Activated CD8-positive, alpha-beta T cell treated with anti-CD3 and anti-CD28 coated beads for 36 hours (primary cell): ENCODE data around the gene NT5DC3. TPM values are rescaled to one million over a fixed set of nuclear protein-coding genes. Genes with fewer than 3 reads are reported as not detected.

Experiments
- ATAC-seq: fragments of 200-7000 bp; cut with Tn5 transposase; one replicate; pipeline ENCODE4 v1.10.0; 2021; ENCODE audit warnings: mild to moderate bottlenecking, moderate library complexity
- CTCF ChIA-PET: fragments of 350-600 bp; sonication (Branson Sonifier 250); formaldehyde crosslinking; loops from one replicate; lab custom pipeline; 2021; ENCODE audit warnings: antibody characterized with exemption; lab: Charles Lee
- POLR2A ChIA-PET: fragments of 350-600 bp; sonication (Branson Sonifier 250); formaldehyde crosslinking; loops from one replicate; lab custom pipeline; 2021; ENCODE audit warnings: antibody characterized with exemption; lab: Charles Lee
- DNase-seq: peaks from one replicate; pipeline ENCODE4 v3.0.0-alpha.2; 2020
- H3K27ac Mint-ChIP-seq: one replicate; pipeline ENCODE4 v1.8.0; 2021; ENCODE audit warnings: mild to moderate bottlenecking, mixed read lengths
- H3K27me3 Mint-ChIP-seq: one replicate; pipeline ENCODE4 v1.8.0; 2021; ENCODE audit warnings: mixed read lengths
- H3K36me3 Mint-ChIP-seq: one replicate; pipeline ENCODE4 v1.8.0; 2021; ENCODE audit warnings: low read depth, mixed read lengths
- H3K4me1 Mint-ChIP-seq: one replicate; pipeline ENCODE4 v1.8.0; 2021; ENCODE audit warnings: low read depth, mixed read lengths
- H3K4me3 Mint-ChIP-seq: one replicate; pipeline ENCODE4 v1.8.0; 2021; ENCODE audit warnings: mild to moderate bottlenecking, moderate library complexity, mixed read lengths
- H3K9me3 Mint-ChIP-seq: one replicate; pipeline ENCODE4 v1.8.0; 2021; ENCODE audit warnings: mixed read lengths
- CTCF ChIP-seq: fragments of 200-600 bp; IDR thresholded peaks from one replicate; pipeline ENCODE4 v1.8.0; 2022; ENCODE audit warnings: antibody characterized with exemption, mild to moderate bottlenecking
- intact Hi-C: fragments of 100-400 bp; cut with micrococcal nuclease; formaldehyde crosslinking; loops from one replicate; pipeline ENCODE4 v1.10.0; 2022
- total RNA-seq, 2 experiments: library from RNA; stranded (reverse); gene quantifications; one replicate each; pipeline ENCODE4 v1.2.3, GENCODE V29; 2021

Gene NT5DC3
- total RNA-seq, 2 experiments from 2014 or later, result 8.6 to 9.4 TPM

- ATAC-seq (no peak), DNase-seq (no peak)
- peaks cover 38% of the 10 kb centered on the region for H3K36me3 Mint-ChIP-seq
- intact Hi-C loops, result no loop called here
- no peaks in the 10 kb centered on the region for H3K4me1 Mint-ChIP-seq
- no peaks in the 10 kb centered on the region for H3K27me3 Mint-ChIP-seq
- no peak overlapping the region for H3K4me3 Mint-ChIP-seq
- no peaks in the 10 kb centered on the region for H3K9me3 Mint-ChIP-seq
- CTCF ChIA-PET, result interaction anchor here (1.8 kb wide), 1 partner anchor 10 kb away, joined by 5 read pairs; no protein-coding TSS in a partner anchor
- no peak for TF ChIP-seq CTCF
- H3K27ac Mint-ChIP-seq, result no peak overlapping the region
- POLR2A ChIA-PET, result interaction anchor here (0.9 kb wide), 1 partner anchor 60 kb away, joined by 3 read pairs; the partner anchor contains the start of gene NT5DC3
Observed at GRCh38 chr12:103780992-103781391, 60.0 kb downstream of the NT5DC3 start.

GRCh38 chr12:103780093-103780440, 61.0 kb downstream of the NT5DC3 start:
- Mint-ChIP-seq H3K27ac (no peak overlapping the region), H3K36me3 (peaks cover 35% of the 10 kb centered on the region), H3K4me1 (no peaks in the 10 kb centered on the region), H3K9me3 (no peaks in the 10 kb centered on the region), H3K27me3 (no peaks in the 10 kb centered on the region), H3K4me3 (no peak overlapping the region)
- ATAC-seq (no peak), DNase-seq (no peak)
- ChIA-PET CTCF (no interaction called here), POLR2A (interaction anchor here (0.6 kb wide), 1 partner anchor 1514 kb away, joined by 4 read pairs; no protein-coding TSS in a partner anchor)
- intact Hi-C loops, result no loop called here
- TF ChIP-seq CTCF, result no peak

GRCh38 chr12:103779410-103780092, 61.5 kb downstream of the NT5DC3 start:
- Mint-ChIP-seq H3K36me3 (peaks cover 37% of the 10 kb centered on the region), H3K9me3 (no peaks in the 10 kb centered on the region), H3K27me3 (no peaks in the 10 kb centered on the region), H3K4me3 (no peak overlapping the region), H3K27ac (no peak overlapping the region), H3K4me1 (no peaks in the 10 kb centered on the region)
- intact Hi-C loops, result no loop called here
- CTCF ChIA-PET, result no interaction called here
- no peak for TF ChIP-seq CTCF
- DNase-seq (no peak), ATAC-seq (no peak)
- POLR2A ChIA-PET, result interaction anchor here (0.6 kb wide), 1 partner anchor 1515 kb away, joined by 4 read pairs; no protein-coding TSS in a partner anchor

DNA sequence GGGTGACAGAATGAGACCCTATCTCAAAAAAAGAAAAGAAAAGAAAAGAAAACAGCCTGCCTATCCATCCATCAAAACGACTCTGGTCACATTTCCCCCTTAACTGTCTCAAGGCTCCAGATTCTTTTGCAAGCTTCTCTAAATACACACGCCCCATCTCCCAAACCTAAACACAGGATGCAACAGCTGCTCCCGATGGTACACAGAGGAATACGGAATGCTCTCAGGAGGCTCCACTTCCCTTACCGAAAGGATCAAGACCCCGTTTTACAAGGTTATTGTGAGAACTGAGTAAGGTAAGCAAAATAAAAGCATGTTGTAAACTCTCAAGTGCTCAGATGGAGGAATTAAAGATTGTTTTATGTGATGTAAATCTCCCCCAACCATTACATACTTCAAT, 62.3 kb downstream of the NT5DC3 start:
- ChIA-PET CTCF (no interaction called here), POLR2A (no interaction called here)
- ATAC-seq (no peak), DNase-seq (no peak)
- Mint-ChIP-seq H3K9me3 (no peaks in the 10 kb centered on the region), H3K36me3 (peaks cover 33% of the 10 kb centered on the region), H3K4me1 (no peaks in the 10 kb centered on the region), H3K4me3 (no peak overlapping the region), H3K27ac (no peak overlapping the region), H3K27me3 (no peaks in the 10 kb centered on the region)
- intact Hi-C loops, result no loop called here
- TF ChIP-seq CTCF, result no peak

- Mint-ChIP-seq H3K9me3 (no peaks in the 10 kb centered on the region), H3K4me3 (no peak overlapping the region), H3K4me1 (no peaks in the 10 kb centered on the region), H3K36me3 (peaks cover 26% of the 10 kb centered on the region), H3K27ac (no peak overlapping the region), H3K27me3 (no peaks in the 10 kb centered on the region)
- DNase-seq (no peak), ATAC-seq (no peak)
- intact Hi-C loops, result no loop called here
- no peak for TF ChIP-seq CTCF
- POLR2A ChIA-PET, result no interaction called here
- CTCF ChIA-PET, result no interaction called here
Observed at GRCh38 chr12:103774977-103775560, 66.0 kb downstream of the NT5DC3 start.
